Measurements from ENCODE around the gene IGF1R. TPM values are rescaled to one million over a fixed set of nuclear protein-coding genes. Genes with fewer than 3 reads are reported as not detected.

Gene IGF1R
- total RNA-seq, 1 experiment from 2014 or later, result 51.6 TPM

GRCh38 chr15:98902931-98903330, 254.6 kb downstream of the IGF1R start:
- TF ChIP-seq CTCF (IDR thresholded peaks at IDR 0.05; ENCODE audit: insufficient read depth in 1 of 2, low read depth in 1 of 2, low read length in 1 of 2, severe bottlenecking in 1 of 2, unreplicated experiment in 1 of 2), result no peak
- Mint-ChIP-seq H3K27me3 (ENCODE audit: insufficient read depth, unreplicated experiment) (no peaks in the 10 kb centered on the region), H3K36me3 (ENCODE audit: insufficient read depth, unreplicated experiment) (peaks cover 23% of the 10 kb centered on the region), H3K4me3 (ENCODE audit: unreplicated experiment) (no peak overlapping the region), H3K27ac (ENCODE audit: unreplicated experiment) (peak overlapping the region; percentile 51), H3K4me1 (ENCODE audit: low read depth, unreplicated experiment) (peaks cover 30% of the 10 kb centered on the region), H3K9me3 (ENCODE audit: unreplicated experiment) (no peaks in the 10 kb centered on the region)
- H3K27me3 ChIP-seq (replicated peaks; ENCODE audit: control insufficient read depth, insufficient read depth, low read length), result no peaks in the 10 kb centered on the region
- intact Hi-C loops (cut with micrococcal nuclease; ENCODE audit: unreplicated experiment), result loop anchor here (5.0 kb wide), 2 partner anchors 101 to 231 kb away; no protein-coding TSS in a partner anchor
- no peak for DNase-seq
- H3K36me3 ChIP-seq (ENCODE audit: control insufficient read depth, insufficient read depth, low read length), result no peaks in the 10 kb centered on the region
- CTCF ChIA-PET, result interaction anchor here (1.0 kb wide), 1 partner anchor 52 kb away, joined by 3 read pairs; no protein-coding TSS in a partner anchor
- no TSS peak for BruUV-seq (replicated peaks)
- no peak overlapping the region for H3K4me3 ChIP-seq (ENCODE audit: low read depth, low read length)
- peaks cover 76% of the 10 kb centered on the region for H3K4me1 ChIP-seq
- H3K9me3 ChIP-seq, result no peaks in the 10 kb centered on the region
- POLR2A ChIA-PET, result no interaction called here

- Mint-ChIP-seq H3K4me1 (ENCODE audit: low read depth, unreplicated experiment) (peaks cover 27% of the 10 kb centered on the region), H3K36me3 (ENCODE audit: insufficient read depth, unreplicated experiment) (peaks cover 24% of the 10 kb centered on the region), H3K9me3 (ENCODE audit: unreplicated experiment) (no peaks in the 10 kb centered on the region), H3K27ac (ENCODE audit: unreplicated experiment) (peak overlapping the region; percentile 51), H3K4me3 (ENCODE audit: unreplicated experiment) (no peak overlapping the region), H3K27me3 (ENCODE audit: insufficient read depth, unreplicated experiment) (no peaks in the 10 kb centered on the region)
- BruUV-seq (replicated peaks), result no TSS peak
- no peak overlapping the region for H3K4me3 ChIP-seq (ENCODE audit: low read depth, low read length)
- DNase-seq, result no peak
- CTCF ChIA-PET, result interaction anchor here (1.0 kb wide), 2 partner anchors 48 to 52 kb away, joined by 3 read pairs; no protein-coding TSS in a partner anchor
- intact Hi-C loops (cut with micrococcal nuclease; ENCODE audit: unreplicated experiment), result loop anchor here (1.0 to 5.0 kb wide), 6 partner anchors 23 to 384 kb away; no protein-coding TSS in a partner anchor
- peaks cover 71% of the 10 kb centered on the region for H3K4me1 ChIP-seq
- no peaks in the 10 kb centered on the region for H3K36me3 ChIP-seq (ENCODE audit: control insufficient read depth, insufficient read depth, low read length)
- no peaks in the 10 kb centered on the region for H3K27me3 ChIP-seq (replicated peaks; ENCODE audit: control insufficient read depth, insufficient read depth, low read length)
- POLR2A ChIA-PET, result no interaction called here
- H3K9me3 ChIP-seq, result no peaks in the 10 kb centered on the region
- no peak for TF ChIP-seq CTCF (IDR thresholded peaks at IDR 0.05; ENCODE audit: insufficient read depth in 1 of 2, low read depth in 1 of 2, low read length in 1 of 2, severe bottlenecking in 1 of 2, unreplicated experiment in 1 of 2)
These were observed 255.2 kb downstream of the IGF1R start for GRCh38 chr15:98903377-98904018.

GRCh38 chr15:98904544-98904943, 256.2 kb downstream of the IGF1R start:
- BruUV-seq (replicated peaks), result no TSS peak
- peaks cover 27% of the 10 kb centered on the region for H3K36me3 Mint-ChIP-seq (ENCODE audit: insufficient read depth, unreplicated experiment)
- no peaks in the 10 kb centered on the region for H3K9me3 ChIP-seq
- intact Hi-C loops (cut with micrococcal nuclease; ENCODE audit: unreplicated experiment), result loop anchor here (1.0 to 5.0 kb wide), 6 partner anchors 24 to 385 kb away; no protein-coding TSS in a partner anchor
- H3K27ac Mint-ChIP-seq (ENCODE audit: unreplicated experiment), result no peak overlapping the region
- no peaks in the 10 kb centered on the region for H3K27me3 Mint-ChIP-seq (ENCODE audit: insufficient read depth, unreplicated experiment)
- no peak overlapping the region for H3K4me3 Mint-ChIP-seq (ENCODE audit: unreplicated experiment)
- peak; percentile 57 to 70 for DNase-seq
- POLR2A ChIA-PET, result interaction anchor here (0.6 kb wide), 1 partner anchor 9 kb away, joined by 3 read pairs; no protein-coding TSS in a partner anchor
- H3K27me3 ChIP-seq (replicated peaks; ENCODE audit: control insufficient read depth, insufficient read depth, low read length), result no peaks in the 10 kb centered on the region
- CTCF ChIA-PET, result interaction anchor here (0.5 to 1.0 kb wide), 2 partner anchors 49 to 98 kb away, joined by 3 read pairs; no protein-coding TSS in a partner anchor
- H3K4me1 ChIP-seq, result peaks cover 60% of the 10 kb centered on the region
- peaks cover 27% of the 10 kb centered on the region for H3K4me1 Mint-ChIP-seq (ENCODE audit: low read depth, unreplicated experiment)
- no peaks in the 10 kb centered on the region for H3K36me3 ChIP-seq (ENCODE audit: control insufficient read depth, insufficient read depth, low read length)
- H3K9me3 Mint-ChIP-seq (ENCODE audit: unreplicated experiment), result no peaks in the 10 kb centered on the region
- H3K4me3 ChIP-seq (ENCODE audit: low read depth, low read length), result no peak overlapping the region
- TF ChIP-seq CTCF (IDR thresholded peaks at IDR 0.05; ENCODE audit: insufficient read depth in 1 of 2, low read depth in 1 of 2, low read length in 1 of 2, severe bottlenecking in 1 of 2, unreplicated experiment in 1 of 2), result peak; percentile 52 to 77

Measured in Caco-2 (cell line).